HG03432 (cell line): Measurements from ENCODE around the gene RNU2-63P.
"Not testable (repeated sequence)": the region's sequence is repeated elsewhere in the genome, so short reads cannot be mapped to it uniquely, and the experiment has no call there.

ENCODE experiments used
- ATAC-seq: cut with Tn5 transposase; IDR thresholded peaks from one replicate; pipeline ENCODE4 v1.9.1; 2021; ENCODE audit warnings: mild to moderate bottlenecking, moderate library complexity; ENCODE audit not compliant: unreplicated experiment

RNU2-63P gene

DNA sequence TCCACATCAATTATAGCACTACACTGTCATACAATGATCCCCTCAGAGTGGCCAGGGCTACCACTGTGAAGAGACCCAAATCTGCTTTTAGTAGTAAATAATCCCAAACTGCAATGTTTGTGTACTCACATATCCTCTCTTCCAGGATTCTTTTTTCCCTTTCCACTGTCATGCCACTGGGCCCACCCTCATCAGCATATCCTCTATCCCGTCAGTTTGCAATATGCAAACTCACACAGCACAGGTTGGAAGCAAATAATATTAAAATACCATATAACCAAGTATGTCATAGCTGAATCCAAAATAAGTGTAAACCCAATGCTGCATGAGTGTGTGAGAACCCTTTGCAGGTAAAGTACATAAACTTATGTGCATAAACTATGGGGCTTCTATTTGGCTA lies 28.9 kb downstream of the RNU2-63P start:
- ATAC-seq, result not testable (repeated sequence)

DNA sequence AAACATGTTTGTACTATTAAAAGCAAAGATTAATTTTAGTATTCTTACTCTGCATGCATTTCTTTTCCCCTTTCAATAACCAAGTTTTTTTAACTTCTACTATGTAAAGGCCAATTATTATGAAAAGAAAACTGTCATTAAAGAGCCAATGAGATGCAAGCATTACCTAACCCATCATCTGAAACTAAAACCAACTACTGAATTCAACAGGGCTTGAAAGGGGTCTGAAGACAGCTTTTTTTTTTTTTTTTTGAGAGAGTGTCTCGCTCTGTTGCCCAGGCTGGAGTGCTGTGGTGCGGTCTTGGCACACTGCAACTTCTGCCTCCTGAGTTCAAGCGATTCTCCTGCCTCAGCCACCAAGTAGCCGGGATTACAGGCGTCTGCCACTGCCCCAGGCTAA lies 30.4 kb downstream of the RNU2-63P start:
- not testable (repeated sequence) for ATAC-seq

DNA sequence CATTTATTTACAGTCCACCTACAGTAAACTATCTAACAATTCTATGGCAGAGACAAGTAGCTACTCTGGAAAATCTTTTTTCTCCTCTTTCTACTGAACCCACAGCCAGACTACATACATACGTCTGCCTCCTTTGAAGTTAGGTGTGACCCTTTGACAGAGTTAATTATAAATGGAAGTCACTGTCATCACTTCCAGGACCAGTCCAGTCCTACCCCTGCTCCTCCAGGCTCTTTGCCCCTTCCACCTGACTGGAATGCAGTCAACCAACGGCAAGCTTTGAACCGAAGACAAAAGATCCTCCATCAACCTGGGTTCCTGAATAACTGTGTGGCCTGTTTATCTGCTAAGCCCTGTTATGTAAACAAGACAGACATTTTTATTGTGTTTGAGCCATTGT lies 35.2 kb downstream of the RNU2-63P start:
- ATAC-seq, result not testable (repeated sequence)

DNA sequence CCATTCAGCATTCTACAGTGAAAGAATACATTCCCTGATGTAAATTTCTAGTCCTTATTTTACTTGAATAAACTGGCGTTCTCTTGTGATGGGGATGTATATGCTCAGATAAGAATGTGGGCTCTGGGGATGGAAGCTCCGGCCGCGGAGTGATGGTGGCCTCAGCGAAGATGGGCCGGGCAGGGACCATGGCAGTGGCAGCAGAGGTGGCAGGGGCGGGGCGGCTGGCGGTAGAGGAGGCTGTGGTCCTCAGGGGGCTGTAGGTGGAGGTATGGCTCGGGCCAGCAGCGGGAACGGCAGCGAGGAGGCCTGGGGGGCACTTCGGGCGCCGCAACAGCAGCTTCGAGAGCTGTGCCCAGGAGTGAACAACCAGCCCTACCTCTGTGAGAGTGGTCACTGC lies 44.0 kb downstream of the RNU2-63P start:
- not testable (repeated sequence) for ATAC-seq
